GM12878 (cell line): ENCODE data around the gene BANP. TPM values are rescaled to one million over a fixed set of nuclear protein-coding genes. Genes with fewer than 3 reads are reported as not detected.

Experiments
- ATAC-seq: fragments of 200-7000 bp; cut with Tn5 transposase; 3 replicates; pipeline ENCODE4 v1.9.1; 2020; ENCODE audit warnings: mild to moderate bottlenecking, moderate library complexity
- BruUV-seq: library from RNA; stranded (reverse); fragments of 400-500 nt; replicated peaks from 2 replicates; lab custom pipeline; 2021; lab: Mats Ljungman, UMichigan
- CTCF ChIA-PET: fragments of 300-600 bp; sonication (Branson Sonifier 250); formaldehyde crosslinking; extraction: SDS; loops from one replicate; lab custom pipeline; 2021; ENCODE audit warnings: inconsistent platforms; lab: Yijun Ruan, JAX
- POLR2A ChIA-PET: fragments of 350-600 bp; formaldehyde crosslinking; extraction: SDS; loops from one replicate; lab custom pipeline; 2021; ENCODE audit warnings: inconsistent platforms; lab: Charles Lee
- RAD21 ChIA-PET: fragments of 300-600 bp; sonication (Branson Sonifier 250); formaldehyde crosslinking; loops from one replicate; lab custom pipeline; 2023; ENCODE audit warnings: antibody characterized with exemption; ENCODE audit not compliant: unreplicated experiment; lab: Charles Lee
- SMC1A ChIA-PET: fragments of 300-600 bp; sonication (Branson Sonifier 250); formaldehyde crosslinking; loops from one replicate; lab custom pipeline; 2023; ENCODE audit not compliant: unreplicated experiment, uncharacterized antibody; lab: Charles Lee
- DNase-seq: peaks from one replicate; pipeline ENCODE4 v3.0.0-alpha.2; 2011; ENCODE audit warnings: low read depth, low spot score
- FAIRE-seq: peaks from 3 replicates; lab custom pipeline; 2011; peaks lifted over from hg19 to GRCh38; lab: Jason Lieb, UNC
- H2AFZ ChIP-seq: 2 replicates; pipeline ENCODE4 v1.6.0; 2011; ENCODE audit warnings: low read depth, low read length, control low read depth; ENCODE audit not compliant: control insufficient read depth
- H3K27ac ChIP-seq: 2 replicates; pipeline ENCODE4 v1.5.1; 2011; ENCODE audit warnings: control low read depth; ENCODE audit not compliant: control insufficient read depth, insufficient read depth
- H3K27me3 ChIP-seq, 2 experiments: replicated peaks in 1 of 2; 2 replicates each; pipeline versions ENCODE4 v1.6.0 to v1.6.1; 2011; ENCODE audit warnings: low read length in 1 of 2; ENCODE audit not compliant: control insufficient read depth in 2 of 2, insufficient read depth in 2 of 2
- H3K36me3 ChIP-seq, 2 experiments: 2 replicates each; pipeline ENCODE4 v1.5.1; 2011; ENCODE audit warnings: low read length in 1 of 2; ENCODE audit not compliant: control insufficient read depth in 2 of 2, insufficient read depth in 2 of 2
- H3K4me1 ChIP-seq: 2 replicates; pipeline ENCODE4 v1.6.1; 2011; ENCODE audit warnings: mild to moderate bottlenecking, low read length, moderate library complexity, mixed read lengths; ENCODE audit not compliant: control insufficient read depth, insufficient read depth
- H3K4me2 ChIP-seq: 2 replicates; pipeline ENCODE4 v1.6.0; 2011; ENCODE audit warnings: control low read depth; ENCODE audit not compliant: control insufficient read depth, insufficient read depth
- H3K4me3 ChIP-seq: fragments of 200-600 bp; sonication (generic); 2 replicates; pipeline ENCODE4 v1.5.1; 2016
- H3K79me2 ChIP-seq: 2 replicates; pipeline ENCODE4 v1.6.0; 2011; ENCODE audit warnings: low read length; ENCODE audit not compliant: control insufficient read depth, insufficient read depth
- H3K9ac ChIP-seq: 2 replicates; pipeline ENCODE4 v1.8.0; 2011; ENCODE audit warnings: low read length, control low read depth, mixed read lengths; ENCODE audit not compliant: control insufficient read depth, insufficient read depth
- H3K9me3 ChIP-seq: replicated peaks from 3 replicates; pipeline ENCODE4 v1.5.1; 2011; ENCODE audit warnings: mild to moderate bottlenecking, low read length; ENCODE audit not compliant: control insufficient read depth, insufficient read depth
- H4K20me1 ChIP-seq: 2 replicates; pipeline ENCODE4 v1.6.0; 2011; ENCODE audit not compliant: control insufficient read depth, insufficient read depth
- BMI1 ChIP-seq: fragments of 450-650 bp; IDR thresholded peaks from 2 replicates; pipeline ENCODE4 v1.6.1; 2016; ENCODE audit warnings: mild to moderate bottlenecking, moderate library complexity, borderline replicate concordance
- BRCA1 ChIP-seq: IDR thresholded peaks from 2 replicates; pipeline ENCODE4 v1.6.1; 2011; ENCODE audit warnings: low read depth, low read length, improper control_type of control experiment
- CEBPB ChIP-seq, 2 experiments: fragments of 150-350 bp in 1 of 2; IDR thresholded peaks; 2 replicates each; pipeline ENCODE4 v1.6.1; 2012 to 2014; ENCODE audit warnings: low read depth in 2 of 2, low read length in 2 of 2, borderline replicate concordance in 1 of 2, inconsistent platforms in 1 of 2
- CEBPZ ChIP-seq: fragments of 150-350 bp; IDR thresholded peaks from 2 replicates; pipeline ENCODE4 v1.6.1; 2016; ENCODE audit warnings: low read depth, low read length
- ETV6 ChIP-seq, 2 experiments: fragments of 450-650 bp in 1 of 2; IDR thresholded peaks in 1 of 2; conservative IDR thresholded peaks in 1 of 2; 2 replicates each; pipeline ENCODE4 v1.6.1; 2014; ENCODE audit warnings: antibody characterized with exemption in 1 of 2, borderline replicate concordance in 1 of 2, low read depth in 1 of 2, mild to moderate bottlenecking in 1 of 2, moderate library complexity in 1 of 2
- SPI1 ChIP-seq: IDR thresholded peaks from 2 replicates; pipeline ENCODE4 v1.6.1; 2011; ENCODE audit warnings: low read depth, mild to moderate bottlenecking, low read length, moderate library complexity, borderline replicate concordance; ENCODE audit not compliant: insufficient read depth
- SREBF2 ChIP-seq: IDR thresholded peaks from 2 replicates; pipeline ENCODE4 v1.6.1; 2012; ENCODE audit warnings: mild to moderate bottlenecking, low read length
- ZNF207 ChIP-seq: fragments of 450-650 bp; IDR thresholded peaks from 2 replicates; pipeline ENCODE4 v1.6.1; 2014; ENCODE audit warnings: antibody characterized with exemption, mild to moderate bottlenecking, borderline replicate concordance
- ZNF24 ChIP-seq: fragments of 450-650 bp; IDR thresholded peaks from 2 replicates; pipeline ENCODE4 v1.6.1; 2017; ENCODE audit warnings: antibody characterized with exemption, mild to moderate bottlenecking
- WGBS: methylation state at CpG from one replicate; pipeline ENCODE4 v1.1.6; 2016; ENCODE audit warnings: low lambda C conversion rate; ENCODE audit not compliant: insufficient replicate concordance, insufficient coverage; ENCODE audit errors: missing lambda C conversion rate; 5-methylcytosine and 5-hydroxymethylcytosine counted together
- in situ Hi-C: fragments of 300-500 bp; cut with MboI; formaldehyde crosslinking; loops from 9 replicates; pipeline ENCODE4 v1.14.3; 2018; ENCODE audit warnings: mixed read lengths
- intact Hi-C: fragments of 100-400 bp; cut with micrococcal nuclease; formaldehyde crosslinking; loops from one replicate; pipeline ENCODE4 v1.14.2; 2022; ENCODE audit not compliant: unreplicated experiment
- polyA plus RNA-seq, 11 experiments: library from polyadenylated mRNA; depleted of rRNA in 4 of 11; unstranded in 6 of 11; stranded (reverse) in 5 of 11; fragments of >200 nt; fragmentation: Nextera tagmentation in 4 of 11; fragmentation: Illumina TruSeq in 1 of 11; extraction: Ambion mirVana in 4 of 11; extraction: Trizol in 1 of 11; gene quantifications; 1 replicate in 1 of 11; 2 replicates in 10 of 11; pipeline versions ENCODE4 v1.2.1 to v1.2.3, GENCODE V29; 2011 to 2016; ENCODE audit warnings: inconsistent platforms in 2 of 11, missing spikeins in 2 of 11, low read depth in 1 of 11
- total RNA-seq, 4 experiments: library from RNA; depleted of rRNA in 3 of 4; stranded (reverse); fragments of >200 nt in 3 of 4; fragmentation: Illumina TruSeq in 1 of 4; extraction: Trizol in 1 of 4; gene quantifications; 2 replicates each; pipeline versions ENCODE4 v1.2.1 to v1.2.3, GENCODE V29; 2013 to 2021
- TF ChIP-seq, protein P1 (sequence below): fragments of 450-650 bp; IDR thresholded peaks from 2 replicates; pipeline ENCODE4 v1.6.1; 2017; ENCODE audit warnings: mild to moderate bottlenecking, low read depth, inconsistent platforms; ENCODE audit not compliant: poor library complexity, severe bottlenecking
- TF ChIP-seq, protein P2 (sequence below), 3 experiments: IDR thresholded peaks in 2 of 3; conservative IDR thresholded peaks in 1 of 3; 2 replicates each; pipeline ENCODE4 v1.5.1; 2011; ENCODE audit warnings: low read depth in 3 of 3, low read length in 3 of 3, mild to moderate bottlenecking in 3 of 3, control low read depth in 2 of 3, moderate library complexity in 2 of 3, inconsistent platforms in 1 of 3, mixed read lengths in 1 of 3; ENCODE audit not compliant: control insufficient read depth in 2 of 3, insufficient read depth in 1 of 3; ENCODE audit errors: extremely low read depth in 1 of 3

Gene BANP
- total and polyA plus RNA-seq, 10 of the 15 experiments (the other 5 are each of a cell fraction or from before 2014, with no cell fraction given) = 3.9 to 21.9 (median 12.2) TPM

GRCh38 chr16:88059701-88060386 is 108.6 kb downstream of the BANP start (continued):
- TF ChIP-seq BRCA1 (no peak), SPI1 (no peak), BMI1 (no peak), CEBPB (IDR thresholded peaks at IDR 0.05; ENCODE audit: borderline replicate concordance in 1 of 2, low read depth in 2 of 2, low read length in 2 of 2) (no peak), ZNF24 (no peak)

DNA sequence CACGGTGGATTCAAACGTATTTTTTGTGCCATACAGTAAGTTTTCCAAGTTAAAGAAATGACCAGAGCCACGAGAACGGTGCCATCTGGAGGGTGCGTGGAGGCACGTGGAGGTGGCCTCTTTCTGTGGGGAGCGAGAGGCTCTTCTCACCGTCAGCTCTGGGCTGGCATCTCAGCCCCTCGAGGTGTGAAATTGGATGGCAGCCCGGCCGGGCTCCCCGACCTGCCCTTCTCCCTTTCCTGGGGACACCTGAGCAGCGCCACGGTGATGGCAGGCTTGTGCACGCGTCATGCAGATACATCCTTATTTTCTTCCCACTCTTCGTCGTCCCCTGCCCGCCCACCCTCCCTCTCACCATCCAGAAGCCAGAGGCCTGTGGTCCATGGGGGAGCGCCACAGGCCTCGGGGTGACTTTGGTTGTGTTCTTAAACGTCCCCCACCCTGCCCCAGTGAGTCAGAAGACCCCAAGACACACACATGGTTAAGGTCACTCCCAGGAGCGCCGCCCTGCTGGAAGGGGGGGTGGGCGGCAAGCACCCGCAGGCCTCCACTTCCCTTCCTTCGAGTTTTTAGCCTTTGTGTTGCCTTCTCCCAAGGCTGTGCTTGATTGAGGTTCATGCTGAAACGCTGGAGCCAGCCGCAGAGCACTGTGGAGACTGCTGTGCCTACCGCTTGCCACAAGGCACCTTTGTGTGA is 109.4 kb downstream of the BANP start:
- H3K79me2 ChIP-seq = no peaks in the 10 kb centered on the region
- WGBS = 94% methylated on average over 29 of the region's 30 CpGs
- H3K9ac ChIP-seq = no peak overlapping the region
- ATAC-seq = no peak
- ChIA-PET CTCF (no interaction called here), SMC1A (no interaction called here), POLR2A (no interaction called here), RAD21 (no interaction called here)
- H3K4me2 ChIP-seq = no peak overlapping the region
- in situ Hi-C loops (no loop called here), intact Hi-C loops (no loop called here)
- H3K4me1 ChIP-seq = no peaks in the 10 kb centered on the region
- peaks cover 0 to 3% of the 10 kb centered on the region in 2 experiments; a peak in 3 of 4 replicates for H3K36me3 ChIP-seq
- H4K20me1 ChIP-seq = no peaks in the 10 kb centered on the region
- no peak overlapping the region for H2AFZ ChIP-seq
- BruUV-seq = no TSS peak
- no peak for FAIRE-seq
- H3K4me3 ChIP-seq = no peak overlapping the region
- H3K27ac ChIP-seq = no peak overlapping the region
- DNase-seq = no peak
- H3K9me3 ChIP-seq = no peaks in the 10 kb centered on the region
- no peaks in the 10 kb centered on the region for H3K27me3 ChIP-seq
- no peak for TF ChIP-seq ZNF207
- no peak for TF ChIP-seq CEBPZ
- TF ChIP-seq SREBF2 = no peak
- TF ChIP-seq ETV6 (conservative IDR thresholded peaks at IDR 0.05 in 1 of 2, IDR thresholded peaks at IDR 0.05 in 1 of 2; ENCODE audit: borderline replicate concordance in 1 of 2, low read depth in 1 of 2) = no peak
- TF ChIP-seq, protein P1, sequence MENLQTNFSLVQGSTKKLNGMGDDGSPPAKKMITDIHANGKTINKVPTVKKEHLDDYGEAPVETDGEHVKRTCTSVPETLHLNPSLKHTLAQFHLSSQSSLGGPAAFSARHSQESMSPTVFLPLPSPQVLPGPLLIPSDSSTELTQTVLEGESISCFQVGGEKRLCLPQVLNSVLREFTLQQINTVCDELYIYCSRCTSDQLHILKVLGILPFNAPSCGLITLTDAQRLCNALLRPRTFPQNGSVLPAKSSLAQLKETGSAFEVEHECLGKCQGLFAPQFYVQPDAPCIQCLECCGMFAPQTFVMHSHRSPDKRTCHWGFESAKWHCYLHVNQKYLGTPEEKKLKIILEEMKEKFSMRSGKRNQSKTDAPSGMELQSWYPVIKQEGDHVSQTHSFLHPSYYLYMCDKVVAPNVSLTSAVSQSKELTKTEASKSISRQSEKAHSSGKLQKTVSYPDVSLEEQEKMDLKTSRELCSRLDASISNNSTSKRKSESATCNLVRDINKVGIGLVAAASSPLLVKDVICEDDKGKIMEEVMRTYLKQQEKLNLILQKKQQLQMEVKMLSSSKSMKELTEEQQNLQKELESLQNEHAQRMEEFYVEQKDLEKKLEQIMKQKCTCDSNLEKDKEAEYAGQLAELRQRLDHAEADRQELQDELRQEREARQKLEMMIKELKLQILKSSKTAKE = no peak
- TF ChIP-seq, protein P2, sequence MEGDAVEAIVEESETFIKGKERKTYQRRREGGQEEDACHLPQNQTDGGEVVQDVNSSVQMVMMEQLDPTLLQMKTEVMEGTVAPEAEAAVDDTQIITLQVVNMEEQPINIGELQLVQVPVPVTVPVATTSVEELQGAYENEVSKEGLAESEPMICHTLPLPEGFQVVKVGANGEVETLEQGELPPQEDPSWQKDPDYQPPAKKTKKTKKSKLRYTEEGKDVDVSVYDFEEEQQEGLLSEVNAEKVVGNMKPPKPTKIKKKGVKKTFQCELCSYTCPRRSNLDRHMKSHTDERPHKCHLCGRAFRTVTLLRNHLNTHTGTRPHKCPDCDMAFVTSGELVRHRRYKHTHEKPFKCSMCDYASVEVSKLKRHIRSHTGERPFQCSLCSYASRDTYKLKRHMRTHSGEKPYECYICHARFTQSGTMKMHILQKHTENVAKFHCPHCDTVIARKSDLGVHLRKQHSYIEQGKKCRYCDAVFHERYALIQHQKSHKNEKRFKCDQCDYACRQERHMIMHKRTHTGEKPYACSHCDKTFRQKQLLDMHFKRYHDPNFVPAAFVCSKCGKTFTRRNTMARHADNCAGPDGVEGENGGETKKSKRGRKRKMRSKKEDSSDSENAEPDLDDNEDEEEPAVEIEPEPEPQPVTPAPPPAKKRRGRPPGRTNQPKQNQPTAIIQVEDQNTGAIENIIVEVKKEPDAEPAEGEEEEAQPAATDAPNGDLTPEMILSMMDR (IDR thresholded peaks at IDR 0.05 in 2 of 3, conservative IDR thresholded peaks at IDR 0.05 in 1 of 3; ENCODE audit: control insufficient read depth in 2 of 3, extremely low read depth in 1 of 3, insufficient read depth in 1 of 3, low read depth in 3 of 3, low read length in 3 of 3) = no peak
- TF ChIP-seq BMI1 = no peak
